Stimulated activated CD4-positive, alpha-beta T cell treated with anti-CD3 and anti-CD28 coated beads, Interleukin-4, amount 100 ng/mL, for 4 hours (primary cell): ENCODE measurements around the gene PSMA5.
"Not testable (repeated sequence)": the region's sequence is repeated elsewhere in the genome, so short reads cannot be mapped to it uniquely, and the experiment has no call there.

Source experiments
- DNase-seq, 2 experiments: peaks; one replicate each; pipeline ENCODE4 v3.0.0-alpha.2; 2020

PSMA5 gene

GRCh38 chr1:109392037-109392787 is 34.0 kb downstream of the PSMA5 start:
- no peak for DNase-seq

GRCh38 chr1:109391626-109392025 is 34.6 kb downstream of the PSMA5 start:
- no peak for DNase-seq

- no peak for DNase-seq
Measured at GRCh38 chr1:109391157-109391556, 35.1 kb downstream of the PSMA5 start.

- DNase-seq, result no peak
Measured at GRCh38 chr1:109389638-109390341, 36.5 kb downstream of the PSMA5 start.

GRCh38 chr1:109388884-109389637 is 37.2 kb downstream of the PSMA5 start:
- no peak for DNase-seq

GRCh38 chr1:109388208-109388711 is 38.0 kb downstream of the PSMA5 start:
- no peak for DNase-seq

GRCh38 chr1:109386054-109386717 is 40.1 kb downstream of the PSMA5 start:
- no peak for DNase-seq

- no peak for DNase-seq
Measured at GRCh38 chr1:109385417-109385816, 40.8 kb downstream of the PSMA5 start.

GRCh38 chr1:109383854-109384253 is 42.4 kb downstream of the PSMA5 start:
- DNase-seq, result no peak

GRCh38 chr1:109383087-109383779 is 43.0 kb downstream of the PSMA5 start:
- DNase-seq, result no peak

- DNase-seq, result no peak
Measured at GRCh38 chr1:109381573-109381972, 44.7 kb downstream of the PSMA5 start.

- DNase-seq, result no peak
Measured at GRCh38 chr1:109379907-109380306, 46.3 kb downstream of the PSMA5 start.

GRCh38 chr1:109379422-109379821 is 46.8 kb downstream of the PSMA5 start:
- no peak for DNase-seq

- no peak for DNase-seq
Measured at GRCh38 chr1:109377698-109378097, 48.5 kb downstream of the PSMA5 start.

- DNase-seq, result not testable (repeated sequence)
Measured at GRCh38 chr1:109373696-109374095, 52.6 kb downstream of the PSMA5 start.

- no peak for DNase-seq
Measured at GRCh38 chr1:109373126-109373525, 53.1 kb downstream of the PSMA5 start.

GRCh38 chr1:109372281-109372680 is 54.0 kb downstream of the PSMA5 start:
- DNase-seq, result no peak

GRCh38 chr1:109371341-109371739 is 54.9 kb downstream of the PSMA5 start:
- DNase-seq, result no peak

- no peak for DNase-seq
Measured at GRCh38 chr1:109370712-109371340, 55.4 kb downstream of the PSMA5 start.

- DNase-seq, result no peak
Measured at GRCh38 chr1:109369167-109369746, 57.0 kb downstream of the PSMA5 start.

GRCh38 chr1:109368464-109368863 is 57.8 kb downstream of the PSMA5 start:
- no peak for DNase-seq
